B cell (primary cell): ENCODE measurements around the gene ADGRF5. TPM values are rescaled to one million over a fixed set of nuclear protein-coding genes. Genes with fewer than 3 reads are reported as not detected.

ENCODE experiments used
- ATAC-seq: fragments of 200-7000 bp; cut with Tn5 transposase; one replicate; pipeline ENCODE4 v1.10.0; 2021; ENCODE audit warnings: low read depth, mild to moderate bottlenecking, moderate number of reproducible peaks, moderate library complexity
- CTCF ChIA-PET: fragments of 350-600 bp; sonication (Branson Sonifier 250); formaldehyde crosslinking; loops from one replicate; lab custom pipeline; 2021; ENCODE audit warnings: antibody characterized with exemption, inconsistent platforms; lab: Charles Lee
- POLR2A ChIA-PET: fragments of 350-600 bp; sonication (Branson Sonifier 250); formaldehyde crosslinking; loops from one replicate; lab custom pipeline; 2021; ENCODE audit warnings: antibody characterized with exemption; lab: Charles Lee
- DNase-seq: peaks from one replicate; pipeline ENCODE4 v3.0.0; 2013
- H2AFZ ChIP-seq: 2 replicates; pipeline ENCODE4 v1.6.1; 2012; ENCODE audit warnings: mild to moderate bottlenecking, low read depth, low read length; ENCODE audit not compliant: insufficient read depth, poor library complexity, severe bottlenecking
- H3K27ac ChIP-seq, 2 donors: 1 replicate in 1 of 2; 2 replicates in 1 of 2; pipeline ENCODE4 v1.5.1; 2012 to 2013; ENCODE audit warnings: low read length in 2 of 2, mild to moderate bottlenecking in 2 of 2, moderate library complexity in 1 of 2
- H3K27me3 ChIP-seq, 4 experiments: fragments of 200-600 bp in 1 of 4; sonication (generic) in 1 of 4; replicated peaks in 1 of 4; 1 replicate in 2 of 4; 2 replicates in 2 of 4; pipeline versions ENCODE4 v1.6.1 to v1.7.0; 2013 to 2016; ENCODE audit warnings: low read length in 3 of 4, mild to moderate bottlenecking in 2 of 4, mixed read lengths in 1 of 4, moderate library complexity in 1 of 4; ENCODE audit not compliant: insufficient read depth in 4 of 4, control insufficient read depth in 3 of 4; ENCODE audit errors: control extremely low read depth in 1 of 4
- H3K36me3 ChIP-seq, 2 experiments: replicated peaks in 1 of 2; 1 replicate in 1 of 2; 2 replicates in 1 of 2; pipeline versions ENCODE4 v1.6.1 to v1.7.1; 2013; ENCODE audit warnings: low read length in 1 of 2; ENCODE audit not compliant: insufficient read depth in 2 of 2, control insufficient read depth in 1 of 2; ENCODE audit errors: control extremely low read depth in 1 of 2, extremely low read depth in 1 of 2
- H3K4me1 ChIP-seq, 2 donors: fragments of 200-600 bp in 1 of 2; sonication (generic) in 1 of 2; 1 replicate in 1 of 2; 2 replicates in 1 of 2; pipeline versions ENCODE4 v1.5.1 to v1.6.1; 2013 to 2017; ENCODE audit warnings: low read length in 2 of 2; ENCODE audit not compliant: control insufficient read depth in 2 of 2, insufficient read depth in 2 of 2
- H3K4me2 ChIP-seq: replicated peaks from 2 replicates; pipeline ENCODE3; 2012; ENCODE audit warnings: mild to moderate bottlenecking, low read depth, low read length; ENCODE audit not compliant: poor library complexity, severe bottlenecking
- H3K4me3 ChIP-seq, 5 experiments: fragments of 200-600 bp in 1 of 5; sonication (generic) in 1 of 5; 1 replicate in 3 of 5; 2 replicates in 2 of 5; pipeline versions ENCODE4 v1.5.1 to v1.7.0; 2011 to 2016; ENCODE audit warnings: low read length in 4 of 5, mild to moderate bottlenecking in 4 of 5, low read depth in 2 of 5, control low read depth in 1 of 5, moderate library complexity in 1 of 5; ENCODE audit not compliant: insufficient read depth in 1 of 5; ENCODE audit errors: control extremely low read depth in 1 of 5, extremely low read depth in 1 of 5
- H3K79me2 ChIP-seq: fragments of 200-600 bp; sonication (generic); one replicate; pipeline ENCODE4 v1.6.0; 2016; ENCODE audit warnings: low read length; ENCODE audit not compliant: control insufficient read depth, insufficient read depth
- H3K9ac ChIP-seq: fragments of 200-600 bp; sonication (generic); 2 replicates; pipeline ENCODE4 v1.6.1; 2017; ENCODE audit warnings: mild to moderate bottlenecking, low read length, moderate library complexity
- H3K9me3 ChIP-seq, 3 donors: one replicate each; pipeline versions ENCODE4 v1.6.1 to v1.7.1; 2013; ENCODE audit warnings: low read length in 2 of 3; ENCODE audit not compliant: control insufficient read depth in 2 of 3, insufficient read depth in 1 of 3; ENCODE audit errors: control extremely low read depth in 1 of 3
- H4K20me1 ChIP-seq: 2 replicates; pipeline ENCODE4 v1.6.0; 2012; ENCODE audit warnings: mild to moderate bottlenecking, low read length; ENCODE audit not compliant: insufficient read depth, control insufficient read depth, poor library complexity, severe bottlenecking
- H3K27ac Mint-ChIP-seq: one replicate; pipeline ENCODE4 v1.8.0; 2021; ENCODE audit warnings: mixed read lengths
- H3K27me3 Mint-ChIP-seq: one replicate; pipeline ENCODE4 v1.8.0; 2021; ENCODE audit warnings: mixed read lengths
- H3K4me1 Mint-ChIP-seq: one replicate; pipeline ENCODE4 v1.8.0; 2021; ENCODE audit warnings: mixed read lengths
- H3K4me3 Mint-ChIP-seq: one replicate; pipeline ENCODE4 v1.8.0; 2021; ENCODE audit warnings: mixed read lengths
- H3K9me3 Mint-ChIP-seq: one replicate; pipeline ENCODE4 v1.8.0; 2022; ENCODE audit warnings: mixed read lengths; ENCODE audit not compliant: insufficient read depth
- CTCF ChIP-seq: fragments of 200-600 bp; IDR thresholded peaks from one replicate; pipeline ENCODE4 v1.8.0; 2022; ENCODE audit warnings: antibody characterized with exemption, mild to moderate bottlenecking
- EZH2 ChIP-seq: IDR thresholded peaks from 2 replicates; pipeline ENCODE4 v1.6.1; 2012; ENCODE audit warnings: borderline replicate concordance, low read depth, mild to moderate bottlenecking, moderate library complexity, low read length; ENCODE audit not compliant: insufficient read depth, poor library complexity, severe bottlenecking
- intact Hi-C: fragments of 100-400 bp; cut with micrococcal nuclease; formaldehyde crosslinking; loops from one replicate; pipeline ENCODE4 v1.10.0; 2022
- polyA plus RNA-seq: library from polyadenylated mRNA; depleted of rRNA; stranded (reverse); fragments of >200 nt; gene quantifications from 2 replicates; pipeline ENCODE4 v1.2.3, GENCODE V29; 2012
- total RNA-seq, 2 donors: library from RNA; stranded (reverse); fragments of 120-200 nt in 1 of 2; gene quantifications; 1 replicate in 1 of 2; 2 replicates in 1 of 2; pipeline versions ENCODE4 v1.2.3 to v1.2.4, GENCODE V29; 2013 to 2022

The ADGRF5 gene
- total and polyA plus RNA-seq, 2 donors (not counting 1 experiment from before 2014, with no cell fraction given), result not detected

DNA sequence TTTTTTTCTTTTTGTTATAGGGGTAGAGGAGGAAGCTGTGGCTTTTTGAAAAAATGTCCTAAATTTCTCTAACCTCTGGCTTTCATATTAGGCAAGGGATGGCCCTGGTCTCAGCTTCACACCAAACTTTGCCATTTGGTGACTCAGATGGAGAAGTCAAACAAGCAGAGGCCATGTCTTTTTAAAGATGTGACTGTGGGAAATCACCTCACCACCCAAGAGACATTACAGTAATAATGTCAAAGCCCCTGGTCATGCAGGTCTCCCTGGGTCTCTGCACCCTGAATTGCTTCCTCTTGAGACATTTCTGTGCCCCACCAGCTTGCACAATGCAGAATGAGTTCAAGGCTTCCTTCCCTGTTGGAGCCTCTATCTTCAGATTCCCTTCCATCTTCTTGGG is 39.5 kb upstream of the ADGRF5 start:
- Mint-ChIP-seq H3K27ac (no peak overlapping the region), H3K27me3 (no peaks in the 10 kb centered on the region), H3K4me3 (no peak overlapping the region), H3K9me3 (no peaks in the 10 kb centered on the region), H3K4me1 (no peaks in the 10 kb centered on the region)
- ATAC-seq (no peak), DNase-seq (no peak)
- no peak overlapping the region for H3K4me3 ChIP-seq
- H3K4me2 ChIP-seq, result no peak overlapping the region
- no peak overlapping the region for H3K27ac ChIP-seq
- no peaks in the 10 kb centered on the region for H3K9me3 ChIP-seq
- H2AFZ ChIP-seq, result no peak overlapping the region
- no peaks in the 10 kb centered on the region for H4K20me1 ChIP-seq
- H3K79me2 ChIP-seq, result no peaks in the 10 kb centered on the region
- H3K4me1 ChIP-seq, result no peaks in the 10 kb centered on the region
- ChIA-PET POLR2A (no interaction called here), CTCF (no interaction called here)
- no peak for TF ChIP-seq CTCF
- TF ChIP-seq EZH2, result no peak
- H3K9ac ChIP-seq, result no peak overlapping the region
- H3K36me3 ChIP-seq, result no peaks in the 10 kb centered on the region
- peaks cover 0 to 3% (median 0%) of the 10 kb centered on the region in 4 experiments for H3K27me3 ChIP-seq
- intact Hi-C loops, result no loop called here

- no peak overlapping the region for H3K4me3 Mint-ChIP-seq
- peaks cover 3% of the 10 kb centered on the region for H3K27me3 Mint-ChIP-seq
- no peak overlapping the region for H3K27ac Mint-ChIP-seq
- CTCF ChIA-PET, result no interaction called here
- POLR2A ChIA-PET, result no interaction called here
- no peaks in the 10 kb centered on the region for H3K79me2 ChIP-seq
- H3K9me3 Mint-ChIP-seq, result no peaks in the 10 kb centered on the region
- no peak overlapping the region for H3K4me3 ChIP-seq
- ATAC-seq (no peak), DNase-seq (no peak)
- intact Hi-C loops, result no loop called here
- H3K4me1 Mint-ChIP-seq, result no peaks in the 10 kb centered on the region
- no peak overlapping the region for H3K27ac ChIP-seq
- H3K9ac ChIP-seq, result no peak overlapping the region
- peaks cover 0 to 3% (median 0%) of the 10 kb centered on the region in 4 experiments for H3K27me3 ChIP-seq
- no peak overlapping the region for H3K4me2 ChIP-seq
- H2AFZ ChIP-seq, result no peak overlapping the region
- no peak for TF ChIP-seq CTCF
- no peak for TF ChIP-seq EZH2
- H3K9me3 ChIP-seq, result no peaks in the 10 kb centered on the region
- no peaks in the 10 kb centered on the region for H3K4me1 ChIP-seq
- H4K20me1 ChIP-seq, result no peaks in the 10 kb centered on the region
- H3K36me3 ChIP-seq, result no peaks in the 10 kb centered on the region
Measured at GRCh38 chr6:46959419-46959818, 37.7 kb upstream of the ADGRF5 start.
